OCI-LY7 (cell line): ENCODE data around the gene CYP46A1.

ENCODE experiments used
- EZH2phosphoT487 ChIP-seq: fragments of 200-600 bp; sonication (generic); IDR thresholded peaks from 2 replicates; pipeline ENCODE4 v1.6.1; 2018; ENCODE audit warnings: low read depth, borderline replicate concordance, mild to moderate bottlenecking, mixed run types, antibody characterized with exemption, low read length, moderate library complexity, mixed read lengths
- TF ChIP-seq, protein P1 (sequence below): fragments of 200-600 bp; sonication (generic); conservative IDR thresholded peaks from 2 replicates; pipeline ENCODE4 v1.5.1; 2014; ENCODE audit warnings: mild to moderate bottlenecking, antibody characterized with exemption, low read length, moderate library complexity, mixed read lengths

GRCh38 chr14:99730876-99731546, 46.9 kb downstream of the CYP46A1 start:
- TF ChIP-seq, protein P1, sequence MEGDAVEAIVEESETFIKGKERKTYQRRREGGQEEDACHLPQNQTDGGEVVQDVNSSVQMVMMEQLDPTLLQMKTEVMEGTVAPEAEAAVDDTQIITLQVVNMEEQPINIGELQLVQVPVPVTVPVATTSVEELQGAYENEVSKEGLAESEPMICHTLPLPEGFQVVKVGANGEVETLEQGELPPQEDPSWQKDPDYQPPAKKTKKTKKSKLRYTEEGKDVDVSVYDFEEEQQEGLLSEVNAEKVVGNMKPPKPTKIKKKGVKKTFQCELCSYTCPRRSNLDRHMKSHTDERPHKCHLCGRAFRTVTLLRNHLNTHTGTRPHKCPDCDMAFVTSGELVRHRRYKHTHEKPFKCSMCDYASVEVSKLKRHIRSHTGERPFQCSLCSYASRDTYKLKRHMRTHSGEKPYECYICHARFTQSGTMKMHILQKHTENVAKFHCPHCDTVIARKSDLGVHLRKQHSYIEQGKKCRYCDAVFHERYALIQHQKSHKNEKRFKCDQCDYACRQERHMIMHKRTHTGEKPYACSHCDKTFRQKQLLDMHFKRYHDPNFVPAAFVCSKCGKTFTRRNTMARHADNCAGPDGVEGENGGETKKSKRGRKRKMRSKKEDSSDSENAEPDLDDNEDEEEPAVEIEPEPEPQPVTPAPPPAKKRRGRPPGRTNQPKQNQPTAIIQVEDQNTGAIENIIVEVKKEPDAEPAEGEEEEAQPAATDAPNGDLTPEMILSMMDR, result no peak
- TF ChIP-seq EZH2phosphoT487, result no peak
